Keratinocyte (primary cell): ENCODE data around the gene TRIM69. TPM values are rescaled to one million over a fixed set of nuclear protein-coding genes. Genes with fewer than 3 reads are reported as not detected.

ENCODE experiments used
- DNase-seq: peaks from one replicate; pipeline ENCODE4 v3.0.0-alpha.2; 2011; ENCODE audit warnings: low read depth, missing footprints, low spot score
- FAIRE-seq: peaks from 2 replicates; lab custom pipeline; 2011; peaks lifted over from hg19 to GRCh38; lab: Jason Lieb, UNC
- H2AFZ ChIP-seq: 2 replicates; pipeline ENCODE4 v1.6.0; 2012; ENCODE audit warnings: low read length, control low read depth, inconsistent platforms; ENCODE audit not compliant: control insufficient read depth
- H3K27ac ChIP-seq: 2 replicates; pipeline ENCODE4 v1.5.1; 2011; ENCODE audit warnings: low read length; ENCODE audit not compliant: control insufficient read depth, insufficient read depth
- H3K27me3 ChIP-seq: 3 replicates; pipeline ENCODE4 v1.6.0; 2011; ENCODE audit warnings: low read length; ENCODE audit not compliant: control insufficient read depth, insufficient read depth; ENCODE audit errors: extremely low read depth
- H3K36me3 ChIP-seq, 2 experiments: 2 replicates in 1 of 2; 3 replicates in 1 of 2; pipeline ENCODE4 v1.5.1; 2011; ENCODE audit warnings: low read length in 2 of 2, mild to moderate bottlenecking in 1 of 2; ENCODE audit not compliant: control insufficient read depth in 2 of 2, insufficient read depth in 2 of 2; ENCODE audit errors: extremely low read depth in 1 of 2
- H3K4me1 ChIP-seq: 3 replicates; pipeline ENCODE4 v1.5.1; 2011; ENCODE audit warnings: low read length; ENCODE audit not compliant: control insufficient read depth, insufficient read depth; ENCODE audit errors: extremely low read depth
- H3K4me2 ChIP-seq: 3 replicates; pipeline ENCODE4 v1.6.0; 2011; ENCODE audit warnings: low read depth, low read length; ENCODE audit not compliant: control insufficient read depth, insufficient read depth; ENCODE audit errors: extremely low read depth
- H3K4me3 ChIP-seq, 3 experiments: fragments of 200-600 bp in 1 of 3; sonication (generic) in 1 of 3; 2 replicates in 2 of 3; 3 replicates in 1 of 3; pipeline ENCODE4 v1.5.1; 2011 to 2016; ENCODE audit warnings: low read length in 3 of 3, mild to moderate bottlenecking in 3 of 3, control low read depth in 2 of 3, inconsistent platforms in 1 of 3, low read depth in 1 of 3, mixed read lengths in 1 of 3, mixed run types in 1 of 3, moderate library complexity in 1 of 3; ENCODE audit not compliant: control insufficient read depth in 2 of 3, insufficient read depth in 2 of 3; ENCODE audit errors: extremely low read depth in 1 of 3
- H3K79me2 ChIP-seq: 2 replicates; pipeline ENCODE4 v1.6.0; 2012; ENCODE audit warnings: low read length; ENCODE audit not compliant: control insufficient read depth, insufficient read depth
- H3K9ac ChIP-seq: 3 replicates; pipeline ENCODE4 v1.6.0; 2011; ENCODE audit warnings: low read length; ENCODE audit not compliant: control insufficient read depth, insufficient read depth; ENCODE audit errors: extremely low read depth
- H3K9me1 ChIP-seq: 3 replicates; pipeline ENCODE4 v1.6.0; 2011; ENCODE audit warnings: low read length; ENCODE audit not compliant: control insufficient read depth, insufficient read depth; ENCODE audit errors: extremely low read depth
- H3K9me3 ChIP-seq: 2 replicates; pipeline ENCODE4 v1.5.1; 2012; ENCODE audit warnings: low read depth, low read length; ENCODE audit not compliant: control insufficient read depth
- H4K20me1 ChIP-seq: 3 replicates; pipeline ENCODE4 v1.6.0; 2011; ENCODE audit warnings: low read length; ENCODE audit not compliant: control insufficient read depth, insufficient read depth; ENCODE audit errors: extremely low read depth
- CTCF ChIP-seq, 3 experiments: IDR thresholded peaks in 1 of 3; conservative IDR thresholded peaks in 1 of 3; optimal IDR thresholded peaks in 1 of 3; 2 replicates in 2 of 3; 3 replicates in 1 of 3; pipeline versions ENCODE3 to v1.5.1; 2011; ENCODE audit warnings: low read length in 3 of 3, mild to moderate bottlenecking in 3 of 3, moderate library complexity in 2 of 3, control low read depth in 1 of 3, inconsistent platforms in 1 of 3; ENCODE audit not compliant: insufficient read depth in 2 of 3; ENCODE audit errors: extremely low read depth in 1 of 3
- EZH2 ChIP-seq: IDR thresholded peaks from one replicate; pipeline ENCODE4 v1.6.1; 2012; ENCODE audit warnings: inconsistent platforms, mild to moderate bottlenecking, low read length, moderate library complexity
- dilution Hi-C: fragments of 300-500 bp; cut with MboI; formaldehyde crosslinking; loops from one replicate; pipeline ENCODE4 v1.7.0; 2020; ENCODE audit warnings: low sequenced_read_pairs; ENCODE audit not compliant: extremely low pct_ligation_motif_present
- polyA plus RNA-seq, 5 experiments: library from polyadenylated mRNA; depleted of rRNA in 3 of 5; stranded (reverse) in 3 of 5; stranded (forward) in 1 of 5; unstranded in 1 of 5; fragments of >200 nt; gene quantifications; 1 replicate in 1 of 5; 2 replicates in 3 of 5; 3 replicates in 1 of 5; pipeline versions ENCODE4 v1.2.1 to v1.2.3, GENCODE V29; 2011 to 2012; ENCODE audit warnings: missing spikeins in 2 of 5, low read depth in 1 of 5, low replicate concordance in 1 of 5

The TRIM69 gene
- polyA plus RNA-seq, 1 donor (not counting 4 experiments of a cell fraction or from before 2014, with no cell fraction given): 11.0 TPM

GRCh38 chr15:44801364-44801763, 65.0 kb downstream of the TRIM69 start:
- Histone ChIP-seq H3K9me3 (no peaks in the 10 kb centered on the region), H3K27me3 (peaks cover 10% of the 10 kb centered on the region), H3K4me2 (no peak overlapping the region), H2AFZ (no peak overlapping the region), H3K27ac (no peak overlapping the region), H3K9me1 (no peaks in the 10 kb centered on the region), H3K4me3 (no peak overlapping the region), H3K9ac (no peak overlapping the region), H4K20me1 (no peaks in the 10 kb centered on the region), H3K36me3 (no peaks in the 10 kb centered on the region), H3K4me1 (no peaks in the 10 kb centered on the region), H3K79me2 (no peaks in the 10 kb centered on the region)
- TF ChIP-seq CTCF (optimal IDR thresholded peaks at IDR 0.05 in 1 of 3, IDR thresholded peaks at IDR 0.05 in 1 of 3, conservative IDR thresholded peaks at IDR 0.05 in 1 of 3; ENCODE audit: extremely low read depth in 1 of 3, insufficient read depth in 2 of 3, low read length in 3 of 3) (no peak), EZH2 (no peak)
- FAIRE-seq (no peak), DNase-seq (no peak)
- dilution Hi-C loops: no loop called here

GRCh38 chr15:44801797-44802196, 65.5 kb downstream of the TRIM69 start:
- Histone ChIP-seq H3K9ac (no peak overlapping the region), H3K79me2 (no peaks in the 10 kb centered on the region), H3K4me2 (no peak overlapping the region), H3K36me3 (no peaks in the 10 kb centered on the region), H4K20me1 (no peaks in the 10 kb centered on the region), H3K9me1 (no peaks in the 10 kb centered on the region), H3K27ac (no peak overlapping the region), H3K4me3 (no peak overlapping the region), H3K27me3 (peaks cover 10% of the 10 kb centered on the region), H2AFZ (no peak overlapping the region), H3K9me3 (no peaks in the 10 kb centered on the region), H3K4me1 (no peaks in the 10 kb centered on the region)
- TF ChIP-seq EZH2 (no peak), CTCF (optimal IDR thresholded peaks at IDR 0.05 in 1 of 3, IDR thresholded peaks at IDR 0.05 in 1 of 3, conservative IDR thresholded peaks at IDR 0.05 in 1 of 3; ENCODE audit: extremely low read depth in 1 of 3, insufficient read depth in 2 of 3, low read length in 3 of 3) (no peak)
- no peak for FAIRE-seq
- no peak for DNase-seq
- dilution Hi-C loops: no loop called here
